WERI-Rb-1 (cell line): Measurements from ENCODE around the gene PHF21A.

ENCODE experiments used
- DNase-seq: peaks from one replicate; pipeline ENCODE4 v3.0.0-alpha.2; 2020
- H3K27ac ChIP-seq: fragments of 250-450 bp; sonication (Bioruptor Pico); 2 replicates; pipeline ENCODE4 v1.5.1; 2020; ENCODE audit warnings: mild to moderate bottlenecking, moderate library complexity
- H3K27me3 ChIP-seq: fragments of 250-450 bp; sonication (Bioruptor Pico); 2 replicates; pipeline ENCODE4 v1.5.1; 2021; ENCODE audit warnings: mild to moderate bottlenecking, low read depth, moderate library complexity; ENCODE audit not compliant: insufficient read depth, severe bottlenecking
- H3K36me3 ChIP-seq: fragments of 250-450 bp; sonication (Bioruptor Pico); 2 replicates; pipeline ENCODE4 v1.5.1; 2020; ENCODE audit warnings: mild to moderate bottlenecking, moderate library complexity
- H3K4me3 ChIP-seq: 2 replicates; pipeline ENCODE4 v1.5.1; 2011; ENCODE audit warnings: low read depth, mild to moderate bottlenecking, control low read depth, low read length
- H3K9me3 ChIP-seq: fragments of 250-450 bp; sonication (Bioruptor Pico); 2 replicates; pipeline ENCODE4 v1.5.1; 2021; ENCODE audit warnings: mild to moderate bottlenecking, moderate library complexity; ENCODE audit not compliant: severe bottlenecking
- TF ChIP-seq, protein P1 (sequence below): IDR thresholded peaks from 2 replicates; pipeline ENCODE4 v1.5.1; 2011; ENCODE audit warnings: low read depth, mild to moderate bottlenecking, control low read depth, inconsistent platforms, low read length

Gene PHF21A

DNA sequence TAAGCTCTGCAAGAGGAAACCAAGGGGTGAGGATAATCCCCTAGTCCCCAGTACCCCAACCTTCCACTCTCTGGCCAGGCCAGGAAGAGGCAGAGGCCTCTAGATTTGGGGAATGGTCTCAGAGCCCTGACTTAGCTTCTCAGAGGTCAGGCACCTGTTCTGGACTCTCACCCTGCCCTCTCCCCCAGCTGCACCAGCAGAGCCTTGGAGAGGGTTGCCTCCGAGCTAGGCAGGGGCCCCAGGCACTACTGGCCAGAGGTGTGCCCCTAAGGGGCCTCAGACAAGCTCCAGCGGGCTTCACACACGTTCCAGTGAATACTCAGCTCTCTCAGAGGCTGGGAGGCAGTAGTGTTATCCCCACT, 222.2 kb downstream of the PHF21A start:
- Histone ChIP-seq H3K36me3 (peaks cover 32% of the 10 kb centered on the region), H3K4me3 (peak overlapping the region; percentile 27), H3K27me3 (no peaks in the 10 kb centered on the region), H3K27ac (peak overlapping the region; percentile 98), H3K9me3 (no peaks in the 10 kb centered on the region)
- TF ChIP-seq, protein P1, sequence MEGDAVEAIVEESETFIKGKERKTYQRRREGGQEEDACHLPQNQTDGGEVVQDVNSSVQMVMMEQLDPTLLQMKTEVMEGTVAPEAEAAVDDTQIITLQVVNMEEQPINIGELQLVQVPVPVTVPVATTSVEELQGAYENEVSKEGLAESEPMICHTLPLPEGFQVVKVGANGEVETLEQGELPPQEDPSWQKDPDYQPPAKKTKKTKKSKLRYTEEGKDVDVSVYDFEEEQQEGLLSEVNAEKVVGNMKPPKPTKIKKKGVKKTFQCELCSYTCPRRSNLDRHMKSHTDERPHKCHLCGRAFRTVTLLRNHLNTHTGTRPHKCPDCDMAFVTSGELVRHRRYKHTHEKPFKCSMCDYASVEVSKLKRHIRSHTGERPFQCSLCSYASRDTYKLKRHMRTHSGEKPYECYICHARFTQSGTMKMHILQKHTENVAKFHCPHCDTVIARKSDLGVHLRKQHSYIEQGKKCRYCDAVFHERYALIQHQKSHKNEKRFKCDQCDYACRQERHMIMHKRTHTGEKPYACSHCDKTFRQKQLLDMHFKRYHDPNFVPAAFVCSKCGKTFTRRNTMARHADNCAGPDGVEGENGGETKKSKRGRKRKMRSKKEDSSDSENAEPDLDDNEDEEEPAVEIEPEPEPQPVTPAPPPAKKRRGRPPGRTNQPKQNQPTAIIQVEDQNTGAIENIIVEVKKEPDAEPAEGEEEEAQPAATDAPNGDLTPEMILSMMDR, result no peak
- DNase-seq, result no peak

DNA sequence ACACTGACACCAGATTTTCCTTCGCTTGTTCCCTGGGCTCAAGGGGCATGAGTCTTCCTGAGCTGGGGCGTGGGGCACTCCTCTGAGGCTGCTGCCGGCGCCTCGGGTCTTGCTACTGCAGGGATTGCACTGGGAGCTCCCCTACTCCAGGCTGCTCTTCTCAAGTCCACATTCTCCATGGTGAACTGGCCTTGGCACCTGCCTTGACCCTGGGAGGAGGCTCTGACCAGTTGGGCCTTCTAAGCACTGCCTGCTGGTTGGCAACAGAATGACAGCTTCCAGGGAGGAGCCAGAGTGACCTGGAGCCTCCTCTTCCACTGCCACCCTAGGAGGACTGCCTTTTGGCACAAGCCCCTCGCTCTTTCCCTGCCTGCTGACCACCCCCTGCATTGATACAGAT, 223.7 kb downstream of the PHF21A start:
- Histone ChIP-seq H3K27ac (peak overlapping the region; percentile 98), H3K4me3 (no peak overlapping the region), H3K27me3 (no peaks in the 10 kb centered on the region), H3K9me3 (no peaks in the 10 kb centered on the region), H3K36me3 (peaks cover 17% of the 10 kb centered on the region)
- no peak for DNase-seq
- TF ChIP-seq, protein P1, result peak; percentile 39; the same call in 1 of the 2 replicates

DNA sequence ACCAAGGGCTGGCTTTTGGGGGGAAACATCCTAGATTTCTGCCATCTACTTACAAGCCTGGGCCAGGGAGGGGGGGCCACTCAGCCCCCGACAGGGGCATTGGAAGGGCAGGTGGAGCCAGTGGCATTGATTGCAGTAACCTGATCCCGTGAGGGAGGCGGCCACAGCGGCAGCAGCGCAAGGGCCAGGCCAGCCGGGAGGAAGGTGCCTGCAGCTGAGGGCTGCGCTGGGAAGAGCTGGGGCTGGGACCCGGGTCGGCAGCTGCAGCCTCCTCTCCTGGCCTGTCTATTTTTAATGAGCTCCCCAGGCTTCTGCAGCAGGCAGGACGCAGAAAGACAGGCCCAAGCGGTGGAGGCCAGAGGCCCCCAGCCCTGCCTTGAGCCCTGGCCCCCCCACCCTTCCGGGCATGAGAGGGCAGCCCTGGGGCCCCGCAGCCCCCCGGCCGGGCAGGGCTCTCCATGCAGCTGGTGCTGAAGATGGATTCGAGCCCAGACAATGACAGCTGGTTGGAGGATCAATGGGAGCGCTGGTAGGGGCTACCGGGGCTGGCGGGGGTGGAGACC, 224.8 kb downstream of the PHF21A start:
- no peaks in the 10 kb centered on the region for H3K27me3 ChIP-seq
- TF ChIP-seq, protein P1, result no peak
- peak overlapping the region; percentile 72 for H3K27ac ChIP-seq
- H3K4me3 ChIP-seq, result peak overlapping the region; percentile 28
- peak; percentile 76 for DNase-seq
- no peaks in the 10 kb centered on the region for H3K9me3 ChIP-seq
- H3K36me3 ChIP-seq, result peaks cover 7% of the 10 kb centered on the region

DNA sequence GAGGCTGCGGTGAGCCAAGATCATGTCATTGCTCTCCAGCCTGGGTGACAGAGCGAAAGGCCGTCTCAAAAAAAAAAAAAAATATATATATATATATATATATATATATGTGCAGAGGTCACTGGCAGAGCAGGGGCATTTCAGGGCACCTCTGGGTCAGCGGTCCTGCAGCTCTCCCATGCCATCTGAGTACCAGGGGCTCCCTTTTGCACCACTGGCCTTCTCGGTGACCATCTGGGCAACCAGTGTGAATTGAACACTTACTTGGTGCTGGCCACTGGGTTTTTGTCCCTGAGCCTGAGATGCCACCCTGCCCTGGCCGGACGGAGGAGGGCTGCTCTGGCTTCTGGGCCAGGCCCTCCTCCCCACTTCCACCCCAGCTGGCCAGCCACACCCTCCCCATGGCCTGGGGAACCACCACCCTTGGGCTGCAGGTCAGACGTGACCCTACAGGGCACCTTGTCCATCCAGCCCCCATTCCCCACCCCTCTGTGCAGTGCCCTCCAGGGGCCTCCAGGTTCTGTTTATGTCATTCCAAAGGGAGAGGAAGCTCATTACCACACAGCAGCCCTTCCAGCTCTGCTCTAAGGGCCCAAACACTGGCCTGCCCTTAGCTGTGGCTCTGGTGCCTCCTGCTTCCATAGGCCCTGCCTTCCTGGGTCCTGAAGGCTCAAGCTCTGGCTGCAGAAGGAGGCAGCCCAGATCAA, 225.5 kb downstream of the PHF21A start:
- H3K4me3 ChIP-seq, result no peak overlapping the region
- no peaks in the 10 kb centered on the region for H3K9me3 ChIP-seq
- H3K27ac ChIP-seq, result peak overlapping the region; percentile 72
- DNase-seq, result no peak
- H3K36me3 ChIP-seq, result peaks cover 3% of the 10 kb centered on the region; the same call in 1 of the 2 replicates
- no peaks in the 10 kb centered on the region for H3K27me3 ChIP-seq
- TF ChIP-seq, protein P1, result no peak

DNA sequence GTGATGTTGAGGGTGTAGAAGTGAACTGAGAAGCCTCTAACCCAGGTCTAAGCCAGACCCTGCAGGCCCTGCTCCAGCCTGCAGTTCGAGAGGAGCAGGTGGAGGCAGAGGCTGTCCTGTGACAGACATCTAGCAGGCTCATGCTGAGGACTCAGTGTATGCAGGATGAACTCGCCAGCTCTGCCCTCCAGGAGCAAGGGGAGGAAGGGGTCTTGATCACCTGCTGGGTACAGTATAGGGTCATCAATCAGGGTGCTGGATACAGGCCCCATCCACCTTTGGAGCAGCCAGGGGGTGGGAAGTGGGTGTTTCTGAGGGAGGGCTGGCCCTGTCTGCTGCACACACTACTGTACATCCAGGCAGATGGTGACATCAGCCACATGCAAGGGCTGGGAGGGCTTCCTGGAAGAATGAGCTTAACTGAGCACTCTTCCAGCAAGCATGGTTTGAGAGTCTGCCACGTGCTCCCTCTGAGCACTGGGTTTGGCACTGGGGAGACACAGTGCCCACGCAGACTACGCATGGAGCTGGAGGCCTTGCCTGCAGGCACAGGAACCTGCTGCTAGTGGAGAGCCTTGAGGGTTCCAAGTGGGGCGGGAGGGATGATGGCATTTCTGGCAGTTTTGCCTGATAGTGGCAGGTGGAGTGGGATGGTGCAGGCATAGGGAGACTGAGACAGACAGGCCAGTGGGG, 226.6 kb downstream of the PHF21A start:
- TF ChIP-seq, protein P1, result no peak
- Histone ChIP-seq H3K4me3 (no peak overlapping the region), H3K27me3 (no peaks in the 10 kb centered on the region), H3K36me3 (peaks cover 3% of the 10 kb centered on the region; the same call in 1 of the 2 replicates), H3K9me3 (no peaks in the 10 kb centered on the region), H3K27ac (no peak overlapping the region)
- DNase-seq, result no peak
